Measurements from ENCODE around the gene MLC1.

MLC1 gene

GRCh38 chr22:50072714-50073538 lies 12.3 kb downstream of the MLC1 start:
- TF ChIP-seq CTCF (IDR thresholded peaks at IDR 0.05; ENCODE audit: low read depth, low read length, missing control alignments), result no peak
- no peak overlapping the region for H3K4me3 ChIP-seq (replicated peaks; ENCODE audit: low read depth, low read length)
- no peak for DNase-seq (ENCODE audit: extremely low read depth, low read depth)

- DNase-seq (ENCODE audit: extremely low read depth, low read depth), result no peak
- H3K4me3 ChIP-seq (replicated peaks; ENCODE audit: low read depth, low read length), result no peak overlapping the region
- TF ChIP-seq CTCF (IDR thresholded peaks at IDR 0.05; ENCODE audit: low read depth, low read length, missing control alignments), result no peak
Observed at GRCh38 chr22:50072167-50072555, 13.1 kb downstream of the MLC1 start.

GRCh38 chr22:50071432-50072166 lies 13.6 kb downstream of the MLC1 start:
- H3K4me3 ChIP-seq (replicated peaks; ENCODE audit: low read depth, low read length), result no peak overlapping the region
- no peak for DNase-seq (ENCODE audit: extremely low read depth, low read depth)
- no peak for TF ChIP-seq CTCF (IDR thresholded peaks at IDR 0.05; ENCODE audit: low read depth, low read length, missing control alignments)

- no peak for TF ChIP-seq CTCF (IDR thresholded peaks at IDR 0.05; ENCODE audit: low read depth, low read length, missing control alignments)
- no peak for DNase-seq (ENCODE audit: extremely low read depth, low read depth)
- H3K4me3 ChIP-seq (replicated peaks; ENCODE audit: low read depth, low read length), result no peak overlapping the region
Observed at GRCh38 chr22:50070366-50070765, 14.9 kb downstream of the MLC1 start.

- no peak overlapping the region for H3K4me3 ChIP-seq (replicated peaks; ENCODE audit: low read depth, low read length)
- DNase-seq (ENCODE audit: extremely low read depth, low read depth), result no peak
- no peak for TF ChIP-seq CTCF (IDR thresholded peaks at IDR 0.05; ENCODE audit: low read depth, low read length, missing control alignments)
Observed at GRCh38 chr22:50068096-50068495, 17.1 kb downstream of the MLC1 start.

GRCh38 chr22:50067244-50067643 lies 18.0 kb downstream of the MLC1 start:
- no peak overlapping the region for H3K4me3 ChIP-seq (replicated peaks; ENCODE audit: low read depth, low read length)
- TF ChIP-seq CTCF (IDR thresholded peaks at IDR 0.05; ENCODE audit: low read depth, low read length, missing control alignments), result no peak
- DNase-seq (ENCODE audit: extremely low read depth, low read depth), result no peak

All from HFF-Myc (cell line).